Measurements from ENCODE around the gene OR1J1. TPM values are rescaled to one million over a fixed set of nuclear protein-coding genes. Genes with fewer than 3 reads are reported as not detected.

The OR1J1 gene
- total RNA-seq, 6 experiments from 2014 or later, result not detected

GRCh38 chr9:122464633-122465567 is 12.8 kb downstream of the OR1J1 start:
- Histone ChIP-seq H3K4me1 (peaks cover 0 to 8% (median 0%) of the 10 kb centered on the region in 4 donors), H3K4me3 (peak overlapping the region; percentile 30 to 57 (median 30)), H3K27ac (peak overlapping the region in 1 of 3 donors; percentile 22), H3K27me3 (no peaks in the 10 kb centered on the region), H3K9me3 (no peaks in the 10 kb centered on the region), H3K36me3 (no peaks in the 10 kb centered on the region)
- DNase-seq (peak; percentile 60 to 87 (median 66)), ATAC-seq (peak; percentile 97 to 99 (median 98))
- TF ChIP-seq POLR2A (IDR thresholded peaks at IDR 0.05) (no peak), CTCF (IDR thresholded peaks at IDR 0.05) (peak; percentile 71 to 91 (median 84))
- intact Hi-C loops (cut with DNase I), result loop anchor here in 1 of 2 donors (10.0 kb wide), 1 partner anchor 340 kb away; the partner anchor contains the start of gene OR1K1
- 13% methylated on average over 10 of the region's 10 CpGs for WGBS (ENCODE audit: insufficient coverage, low coverage, low lambda C conversion rate, missing lambda C conversion rate)

GRCh38 chr9:122463828-122464632 is 13.7 kb downstream of the OR1J1 start:
- H3K27ac ChIP-seq, result peak overlapping the region in 1 of 3 donors; percentile 22
- no peaks in the 10 kb centered on the region for H3K36me3 ChIP-seq
- WGBS (ENCODE audit: insufficient coverage, low coverage, low lambda C conversion rate, missing lambda C conversion rate), result 80% methylated on average over 3 of the region's 10 CpGs
- DNase-seq (no peak), ATAC-seq (peak in 1 of 4 donors; percentile 26)
- H3K9me3 ChIP-seq, result no peaks in the 10 kb centered on the region
- peak in 1 of 4 donors; percentile 4 for TF ChIP-seq CTCF (IDR thresholded peaks at IDR 0.05)
- no peak for TF ChIP-seq POLR2A (IDR thresholded peaks at IDR 0.05)
- no peaks in the 10 kb centered on the region for H3K27me3 ChIP-seq
- intact Hi-C loops (cut with DNase I), result loop anchor here in 1 of 2 donors (10.0 kb wide), 1 partner anchor 341 kb away; the partner anchor contains the start of gene OR1K1
- peak overlapping the region; percentile 30 to 57 (median 30) for H3K4me3 ChIP-seq
- H3K4me1 ChIP-seq, result peaks cover 0 to 8% (median 0%) of the 10 kb centered on the region in 4 donors

- no peak for ATAC-seq
- H3K27ac ChIP-seq, result no peak overlapping the region
- no peaks in the 10 kb centered on the region for H3K4me1 ChIP-seq
- 82% methylated on average over 1 of the region's 1 CpG for WGBS (ENCODE audit: insufficient coverage, low coverage, low lambda C conversion rate, missing lambda C conversion rate)
- no peaks in the 10 kb centered on the region for H3K27me3 ChIP-seq
- intact Hi-C loops (cut with DNase I), result loop anchor here in 1 of 2 donors (10.0 kb wide), 1 partner anchor 333 kb away; no protein-coding TSS in a partner anchor
- H3K36me3 ChIP-seq, result no peaks in the 10 kb centered on the region
- H3K9me3 ChIP-seq, result no peaks in the 10 kb centered on the region
- DNase-seq, result no peak
- no peak overlapping the region for H3K4me3 ChIP-seq
- TF ChIP-seq POLR2A (IDR thresholded peaks at IDR 0.05), result no peak
- TF ChIP-seq CTCF (IDR thresholded peaks at IDR 0.05), result no peak
These were observed 19.9 kb downstream of the OR1J1 start for GRCh38 chr9:122457787-122458186.

- H3K36me3 ChIP-seq, result no peaks in the 10 kb centered on the region
- no peaks in the 10 kb centered on the region for H3K27me3 ChIP-seq
- DNase-seq (no peak), ATAC-seq (no peak)
- no peaks in the 10 kb centered on the region for H3K9me3 ChIP-seq
- TF ChIP-seq CTCF (IDR thresholded peaks at IDR 0.05), result no peak
- no peak for TF ChIP-seq POLR2A (IDR thresholded peaks at IDR 0.05)
- intact Hi-C loops (cut with DNase I), result loop anchor here in 1 of 2 donors (10.0 kb wide), 1 partner anchor 331 kb away; no protein-coding TSS in a partner anchor
- H3K4me1 ChIP-seq, result no peaks in the 10 kb centered on the region
- 85% methylated on average over 3 of the region's 3 CpGs for WGBS (ENCODE audit: insufficient coverage, low coverage, low lambda C conversion rate, missing lambda C conversion rate)
- no peak overlapping the region for H3K4me3 ChIP-seq
- no peak overlapping the region for H3K27ac ChIP-seq
These were observed 21.6 kb downstream of the OR1J1 start for GRCh38 chr9:122456123-122456522.
